ENCODE data around the gene AKIRIN2.

Gene AKIRIN2

DNA sequence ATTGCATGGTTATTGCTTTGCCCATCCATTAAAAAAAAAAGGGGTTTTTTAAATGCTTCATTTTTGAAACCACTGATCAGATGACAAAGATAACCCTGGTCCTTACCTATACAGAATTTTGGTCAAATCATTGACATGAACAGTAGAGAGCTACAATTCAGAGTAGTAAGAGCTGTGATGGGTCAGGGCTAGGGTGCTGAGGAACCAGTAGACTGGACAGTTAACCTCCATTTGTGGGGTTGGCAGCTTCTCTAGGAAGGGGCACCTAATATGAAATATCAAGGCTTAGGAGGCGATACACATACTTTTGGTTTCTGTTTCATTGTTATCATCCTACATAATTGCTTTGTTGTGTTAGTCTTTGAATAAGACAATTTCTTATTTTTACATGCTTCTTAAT, 57.0 kb downstream of the AKIRIN2 start:
- DNase-seq (ENCODE audit: low read depth): no peak
- TF ChIP-seq, protein P1, sequence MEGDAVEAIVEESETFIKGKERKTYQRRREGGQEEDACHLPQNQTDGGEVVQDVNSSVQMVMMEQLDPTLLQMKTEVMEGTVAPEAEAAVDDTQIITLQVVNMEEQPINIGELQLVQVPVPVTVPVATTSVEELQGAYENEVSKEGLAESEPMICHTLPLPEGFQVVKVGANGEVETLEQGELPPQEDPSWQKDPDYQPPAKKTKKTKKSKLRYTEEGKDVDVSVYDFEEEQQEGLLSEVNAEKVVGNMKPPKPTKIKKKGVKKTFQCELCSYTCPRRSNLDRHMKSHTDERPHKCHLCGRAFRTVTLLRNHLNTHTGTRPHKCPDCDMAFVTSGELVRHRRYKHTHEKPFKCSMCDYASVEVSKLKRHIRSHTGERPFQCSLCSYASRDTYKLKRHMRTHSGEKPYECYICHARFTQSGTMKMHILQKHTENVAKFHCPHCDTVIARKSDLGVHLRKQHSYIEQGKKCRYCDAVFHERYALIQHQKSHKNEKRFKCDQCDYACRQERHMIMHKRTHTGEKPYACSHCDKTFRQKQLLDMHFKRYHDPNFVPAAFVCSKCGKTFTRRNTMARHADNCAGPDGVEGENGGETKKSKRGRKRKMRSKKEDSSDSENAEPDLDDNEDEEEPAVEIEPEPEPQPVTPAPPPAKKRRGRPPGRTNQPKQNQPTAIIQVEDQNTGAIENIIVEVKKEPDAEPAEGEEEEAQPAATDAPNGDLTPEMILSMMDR (IDR thresholded peaks at IDR 0.05; ENCODE audit: low read length, missing control alignments): no peak
- no peak overlapping the region for H3K4me3 ChIP-seq (replicated peaks; ENCODE audit: low read depth, low read length)

DNA sequence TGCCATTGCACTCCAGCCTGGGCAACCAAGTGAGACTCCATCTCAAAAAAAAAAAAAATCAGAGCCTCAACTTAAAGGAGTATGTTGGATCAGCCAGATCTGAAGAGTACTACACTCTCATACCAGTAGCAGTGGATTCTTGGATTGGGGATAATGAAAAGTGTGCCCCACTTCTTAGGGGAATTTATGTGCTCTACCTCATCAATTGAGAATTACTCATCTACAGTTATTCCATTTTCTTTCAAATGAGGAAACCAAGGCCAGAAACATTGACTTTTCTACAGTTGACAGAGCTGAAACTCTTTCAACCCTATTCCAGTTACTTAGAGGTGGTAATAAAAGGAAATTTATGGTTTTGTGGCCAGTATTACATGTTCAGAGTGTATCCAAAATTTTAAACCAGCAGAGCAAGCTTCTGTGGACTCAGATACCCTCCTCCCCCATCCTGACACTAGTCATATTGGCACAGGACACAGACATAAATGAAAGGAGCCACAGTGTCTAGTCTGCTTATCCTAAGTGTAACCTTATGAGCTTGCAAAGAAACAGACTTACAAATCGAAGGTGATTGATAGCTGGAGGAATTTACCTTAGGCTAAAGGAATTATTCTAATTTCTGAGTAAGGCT, 60.9 kb downstream of the AKIRIN2 start:
- no peak overlapping the region for H3K4me3 ChIP-seq (replicated peaks; ENCODE audit: low read depth, low read length)
- TF ChIP-seq, protein P1 (IDR thresholded peaks at IDR 0.05; ENCODE audit: low read length, missing control alignments): no peak
- no peak for DNase-seq (ENCODE audit: low read depth)

DNA sequence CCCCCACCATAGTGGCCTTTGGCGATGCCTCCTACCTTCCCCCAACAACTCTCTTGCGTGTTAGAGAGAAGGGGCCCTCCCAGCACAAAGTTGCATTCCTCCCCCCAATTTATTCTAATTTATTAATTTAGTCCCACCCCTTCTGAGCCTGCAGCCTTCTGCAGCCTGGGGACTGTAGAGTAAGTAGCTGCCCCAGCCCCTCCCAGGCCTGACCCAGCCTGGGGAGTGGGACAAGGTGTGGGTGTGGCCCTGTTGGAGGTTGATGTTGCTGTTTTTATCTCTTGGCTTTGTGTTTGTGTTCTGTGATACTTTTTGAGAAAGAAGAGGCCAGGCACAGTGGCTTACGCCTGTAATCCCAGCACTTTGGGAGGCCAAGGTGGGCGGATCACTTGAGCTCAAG, 62.7 kb downstream of the AKIRIN2 start:
- TF ChIP-seq, protein P1 (IDR thresholded peaks at IDR 0.05; ENCODE audit: low read length, missing control alignments): no peak
- no peak for DNase-seq (ENCODE audit: low read depth)
- no peak overlapping the region for H3K4me3 ChIP-seq (replicated peaks; ENCODE audit: low read depth, low read length)

DNA sequence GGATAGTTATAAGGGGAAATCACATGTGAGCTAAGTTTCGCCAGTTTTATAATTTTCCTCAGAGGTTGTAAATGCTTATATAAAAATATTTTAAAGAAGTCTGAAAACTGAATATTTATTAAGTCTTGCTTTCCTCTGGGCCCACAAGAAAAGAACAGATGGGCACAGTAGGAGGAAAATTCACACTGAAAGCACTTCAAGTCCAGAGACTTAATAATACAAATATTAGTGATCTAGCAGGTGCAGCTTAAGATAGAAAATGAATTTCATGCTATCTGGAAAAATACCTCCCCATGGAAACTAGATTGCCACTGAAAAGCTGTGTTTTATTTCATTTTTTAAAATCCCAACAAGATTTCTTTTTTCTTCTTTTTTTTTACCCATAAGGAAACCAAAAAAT, 64.9 kb downstream of the AKIRIN2 start:
- DNase-seq (ENCODE audit: low read depth): no peak
- TF ChIP-seq, protein P1 (IDR thresholded peaks at IDR 0.05; ENCODE audit: low read length, missing control alignments): no peak
- H3K4me3 ChIP-seq (replicated peaks; ENCODE audit: low read depth, low read length): no peak overlapping the region

DNA sequence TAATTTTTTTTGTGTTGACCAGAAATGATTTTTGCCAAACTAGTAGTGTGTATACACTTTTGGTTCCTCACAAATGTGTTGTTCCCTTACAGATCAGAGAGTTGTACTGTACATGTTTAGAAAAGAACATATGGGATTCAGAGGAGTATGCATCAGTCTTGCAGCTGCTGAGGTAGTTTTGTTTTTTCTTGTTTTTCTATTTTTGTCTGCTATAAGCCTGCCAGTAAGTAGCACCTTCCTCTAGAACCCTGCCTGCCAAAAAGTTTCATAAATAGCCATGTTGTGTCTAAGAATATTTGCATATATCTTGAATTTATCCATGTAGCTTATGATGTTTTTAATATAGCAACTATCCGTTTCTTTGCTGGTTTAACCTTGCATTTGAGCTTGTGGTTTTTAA, 65.7 kb downstream of the AKIRIN2 start:
- H3K4me3 ChIP-seq (replicated peaks; ENCODE audit: low read depth, low read length): no peak overlapping the region
- no peak for DNase-seq (ENCODE audit: low read depth)
- TF ChIP-seq, protein P1 (IDR thresholded peaks at IDR 0.05; ENCODE audit: low read length, missing control alignments): no peak

DNA sequence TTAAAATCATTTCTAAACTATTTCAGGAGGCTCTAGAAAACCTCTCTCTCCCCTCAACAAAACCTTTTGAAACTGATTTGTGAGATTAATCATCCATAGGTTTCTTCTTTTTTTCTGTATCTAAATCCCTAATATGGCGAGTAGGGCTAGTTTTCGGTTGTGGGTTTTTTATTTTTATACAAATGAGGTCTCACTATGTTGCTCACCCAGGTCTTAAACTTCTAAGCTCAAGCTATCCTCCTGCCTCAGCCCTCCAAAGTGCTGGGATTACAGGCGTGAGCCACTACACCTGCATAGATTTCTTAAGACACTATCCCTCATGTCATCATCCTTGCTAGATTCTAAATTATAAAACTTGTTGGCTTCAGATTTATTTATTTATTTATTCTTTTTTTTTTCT, 68.2 kb downstream of the AKIRIN2 start:
- no peak overlapping the region for H3K4me3 ChIP-seq (replicated peaks; ENCODE audit: low read depth, low read length)
- no peak for DNase-seq (ENCODE audit: low read depth)

More for the DNA sequence above, 68.2 kb downstream of the AKIRIN2 start:
- TF ChIP-seq, protein P1 (IDR thresholded peaks at IDR 0.05; ENCODE audit: low read length, missing control alignments): no peak
